PC-3 (cell line): Measurements from ENCODE around the gene RASSF4. TPM values are rescaled to one million over a fixed set of nuclear protein-coding genes. Genes with fewer than 3 reads are reported as not detected.
A peak's percentile ranks its signal among the peaks of the same experiment; 100 is the strongest.

ENCODE experiments used
- ATAC-seq: fragments of 200-7000 bp; cut with Tn5 transposase; 2 replicates; pipeline ENCODE4 v1.9.1; 2020; ENCODE audit warnings: mild to moderate bottlenecking, moderate library complexity
- BruUV-seq: library from RNA; stranded (reverse); fragments of 400-500 nt; replicated peaks from 2 replicates; lab custom pipeline; 2021; lab: Mats Ljungman, UMichigan
- CTCF ChIA-PET: fragments of 300-600 bp; sonication (Branson Sonifier 250); formaldehyde crosslinking; loops from one replicate; lab custom pipeline; 2022; ENCODE audit warnings: antibody characterized with exemption; lab: Charles Lee
- POLR2A ChIA-PET: fragments of 300-600 bp; sonication (Branson Sonifier 250); formaldehyde crosslinking; loops from one replicate; lab custom pipeline; 2022; ENCODE audit warnings: antibody characterized with exemption; ENCODE audit not compliant: unreplicated experiment; lab: Charles Lee
- DNase-seq: peaks from one replicate; pipeline ENCODE4 v3.0.0-alpha.2; 2015
- H2AFZ ChIP-seq: fragments of 300-600 bp; sonication (generic); 2 replicates; pipeline ENCODE4 v1.6.0; 2016; ENCODE audit warnings: antibody characterized with exemption, low read length
- H3F3A ChIP-seq: fragments of 300-600 bp; sonication (generic); one replicate; pipeline ENCODE4 v1.6.0; 2017; ENCODE audit warnings: antibody characterized with exemption, low read length, control low read depth, mild to moderate bottlenecking; ENCODE audit not compliant: unreplicated experiment
- H3K27ac ChIP-seq: fragments of 300-600 bp; sonication (generic); 2 replicates; pipeline ENCODE4 v1.5.1; 2016; ENCODE audit warnings: mild to moderate bottlenecking, low read length
- H3K27me3 ChIP-seq: fragments of 300-600 bp; sonication (generic); 2 replicates; pipeline ENCODE4 v1.6.1; 2016; ENCODE audit warnings: low read length, mixed read lengths
- H3K36me3 ChIP-seq: fragments of 300-600 bp; sonication (generic); 2 replicates; pipeline ENCODE4 v1.6.1; 2016; ENCODE audit warnings: low read depth, mixed run types, low read length, mixed read lengths
- H3K4me1 ChIP-seq: fragments of 300-600 bp; sonication (generic); 2 replicates; pipeline ENCODE4 v1.5.1; 2016; ENCODE audit warnings: low read length; ENCODE audit not compliant: insufficient read depth
- H3K4me2 ChIP-seq: fragments of 300-600 bp; sonication (generic); 2 replicates; pipeline ENCODE4 v1.6.0; 2016; ENCODE audit warnings: low read length
- H3K4me3 ChIP-seq: fragments of 300-600 bp; sonication (generic); 2 replicates; pipeline ENCODE4 v1.5.1; 2016; ENCODE audit warnings: mild to moderate bottlenecking, low read length, mixed read lengths
- H3K79me2 ChIP-seq: fragments of 300-600 bp; sonication (generic); 2 replicates; pipeline ENCODE4 v1.6.1; 2017; ENCODE audit warnings: low read length, mixed read lengths
- H3K9ac ChIP-seq: fragments of 300-600 bp; sonication (generic); 2 replicates; pipeline ENCODE4 v1.6.0; 2016; ENCODE audit warnings: mild to moderate bottlenecking, low read length
- H3K9me2 ChIP-seq: fragments of 300-600 bp; sonication (generic); replicated peaks from 2 replicates; pipeline ENCODE4 v1.6.1; 2016; ENCODE audit warnings: mixed run types, low read length, mixed read lengths
- H3K9me3 ChIP-seq: fragments of 300-600 bp; sonication (generic); 2 replicates; pipeline ENCODE4 v1.6.1; 2016; ENCODE audit warnings: low read length, mixed read lengths
- H4K20me1 ChIP-seq: fragments of 300-600 bp; sonication (generic); 2 replicates; pipeline ENCODE4 v1.6.1; 2016; ENCODE audit warnings: low read length, mixed read lengths
- EZH2 ChIP-seq: fragments of 300-600 bp; sonication (generic); IDR thresholded peaks from one replicate; pipeline ENCODE4 v1.6.1; 2017; ENCODE audit warnings: antibody characterized with exemption, mild to moderate bottlenecking, low read length; ENCODE audit not compliant: unreplicated experiment
- EZH2phosphoT487 ChIP-seq: fragments of 300-600 bp; sonication (generic); IDR thresholded peaks from 2 replicates; pipeline ENCODE4 v1.6.1; 2018; ENCODE audit warnings: mild to moderate bottlenecking, antibody characterized with exemption, low read length, borderline replicate concordance
- intact Hi-C: fragments of 100-400 bp; cut with micrococcal nuclease; formaldehyde crosslinking; loops from 2 replicates; pipeline ENCODE4 v1.9.0; 2023
- total RNA-seq: library from RNA; depleted of rRNA; stranded (reverse); fragments of >200 nt; gene quantifications from 2 replicates; pipeline ENCODE4 v1.2.3, GENCODE V29; 2014
- TF ChIP-seq, protein P1 (sequence below): fragments of 300-600 bp; sonication (generic); conservative IDR thresholded peaks from 2 replicates; pipeline ENCODE4 v1.5.1; 2017; ENCODE audit warnings: antibody characterized with exemption, low read depth, mild to moderate bottlenecking, low read length

RASSF4 gene
- total RNA-seq, 1 experiment from 2014 or later, result 8.7 TPM

- Histone ChIP-seq H2AFZ (peak overlapping the region; percentile 51; the same call in 1 of the 2 replicates), H3F3A (peaks cover 5% of the 10 kb centered on the region), H3K36me3 (no peaks in the 10 kb centered on the region), H3K4me2 (peak overlapping the region; percentile 79), H3K9ac (peak overlapping the region; percentile 83; the same call in 1 of the 2 replicates), H3K4me1 (peaks cover 74% of the 10 kb centered on the region), H3K27ac (peak overlapping the region; percentile 98), H3K9me2 (no peaks in the 10 kb centered on the region), H3K9me3 (no peaks in the 10 kb centered on the region), H3K27me3 (no peaks in the 10 kb centered on the region), H3K4me3 (no peak overlapping the region), H4K20me1 (no peaks in the 10 kb centered on the region), H3K79me2 (0 out of 2 replicates have a peak, but pooled peaks cover 19% of the 10 kb centered on the region)
- POLR2A ChIA-PET, result interaction anchor here (0.6 to 1.7 kb wide), 3 partner anchors 20 to 1265 kb away, joined by 3 to 7 read pairs (median 5); no protein-coding TSS in a partner anchor
- CTCF ChIA-PET, result no interaction called here
- intact Hi-C loops, result loop anchor here (2.0 kb wide), 1 partner anchor 29 kb away; no protein-coding TSS in a partner anchor
- BruUV-seq, result no TSS peak
- no peak for TF ChIP-seq EZH2phosphoT487
- TF ChIP-seq, protein P1, sequence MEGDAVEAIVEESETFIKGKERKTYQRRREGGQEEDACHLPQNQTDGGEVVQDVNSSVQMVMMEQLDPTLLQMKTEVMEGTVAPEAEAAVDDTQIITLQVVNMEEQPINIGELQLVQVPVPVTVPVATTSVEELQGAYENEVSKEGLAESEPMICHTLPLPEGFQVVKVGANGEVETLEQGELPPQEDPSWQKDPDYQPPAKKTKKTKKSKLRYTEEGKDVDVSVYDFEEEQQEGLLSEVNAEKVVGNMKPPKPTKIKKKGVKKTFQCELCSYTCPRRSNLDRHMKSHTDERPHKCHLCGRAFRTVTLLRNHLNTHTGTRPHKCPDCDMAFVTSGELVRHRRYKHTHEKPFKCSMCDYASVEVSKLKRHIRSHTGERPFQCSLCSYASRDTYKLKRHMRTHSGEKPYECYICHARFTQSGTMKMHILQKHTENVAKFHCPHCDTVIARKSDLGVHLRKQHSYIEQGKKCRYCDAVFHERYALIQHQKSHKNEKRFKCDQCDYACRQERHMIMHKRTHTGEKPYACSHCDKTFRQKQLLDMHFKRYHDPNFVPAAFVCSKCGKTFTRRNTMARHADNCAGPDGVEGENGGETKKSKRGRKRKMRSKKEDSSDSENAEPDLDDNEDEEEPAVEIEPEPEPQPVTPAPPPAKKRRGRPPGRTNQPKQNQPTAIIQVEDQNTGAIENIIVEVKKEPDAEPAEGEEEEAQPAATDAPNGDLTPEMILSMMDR, result no peak
- no peak for TF ChIP-seq EZH2
- ATAC-seq, result no peak
- no peak for DNase-seq
These were observed 19.9 kb downstream of the RASSF4 start for GRCh38 chr10:44979281-44980191.

DNA sequence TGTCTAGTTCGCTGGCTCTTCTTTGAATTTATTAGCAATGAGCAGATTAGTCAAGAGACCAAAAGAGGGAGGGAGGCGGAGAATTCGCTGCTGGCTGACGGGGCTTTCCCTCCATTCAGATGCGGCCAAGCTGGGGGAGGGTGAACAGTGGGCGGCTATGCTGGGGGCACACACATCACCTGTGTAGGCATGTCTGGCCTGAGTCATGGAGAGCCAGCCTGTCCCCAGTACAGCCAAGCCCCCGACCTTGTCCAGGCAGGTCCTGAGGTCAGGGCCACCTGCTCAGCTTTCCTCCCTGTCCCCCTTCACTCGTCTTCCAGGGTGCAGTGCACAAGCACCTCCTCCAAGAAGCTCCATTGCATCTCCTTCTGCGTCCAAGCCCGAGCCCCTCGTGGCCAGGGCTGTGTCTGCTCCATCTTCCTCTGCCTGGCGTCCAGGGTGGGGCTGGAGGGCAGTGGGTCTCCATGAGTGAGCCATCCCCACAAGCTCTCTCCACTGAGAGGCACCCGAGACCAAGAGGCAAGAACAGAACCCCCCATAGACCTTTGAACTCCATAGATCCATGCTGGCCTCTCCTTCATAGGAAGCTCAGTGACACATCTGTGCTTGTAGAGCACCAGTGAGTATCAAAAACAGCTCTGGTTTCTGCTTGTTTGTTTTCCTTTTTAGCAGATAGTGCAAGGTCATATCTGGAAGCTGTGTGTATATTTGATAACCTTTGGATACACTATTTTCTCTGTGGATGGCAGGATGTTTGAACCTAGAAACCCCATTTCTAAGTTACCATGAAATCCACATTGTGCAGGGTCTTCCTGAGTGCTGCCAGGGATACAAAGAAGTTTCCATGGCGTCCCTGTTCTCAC lies 20.9 kb downstream of the RASSF4 start:
- ChIA-PET CTCF (interaction anchor here (0.5 kb wide), 1 partner anchor 23 kb away, joined by 3 read pairs; no protein-coding TSS in a partner anchor), POLR2A (interaction anchor here (0.6 to 1.5 kb wide), 3 partner anchors 14 to 341 kb away, joined by 5 to 8 read pairs (median 7); partner anchors contain the start of gene ZNF22)
- BruUV-seq, result no TSS peak
- H3K36me3 ChIP-seq, result no peaks in the 10 kb centered on the region
- H3K4me3 ChIP-seq, result peak overlapping the region; percentile 16; the same call in 1 of the 2 replicates
- no peaks in the 10 kb centered on the region for H4K20me1 ChIP-seq
- intact Hi-C loops, result no loop called here
- H3K27ac ChIP-seq, result peak overlapping the region; percentile 98
- peak overlapping the region; percentile 77 for H3K4me2 ChIP-seq
- H3K79me2 ChIP-seq, result 0 out of 2 replicates have a peak, but pooled peaks cover 19% of the 10 kb centered on the region
- no peak for DNase-seq
- ATAC-seq, result no peak
- H3K9me3 ChIP-seq, result no peaks in the 10 kb centered on the region
- TF ChIP-seq EZH2phosphoT487, result no peak
- TF ChIP-seq, protein P1, result no peak
- no peak for TF ChIP-seq EZH2
- peak overlapping the region; percentile 60 for H2AFZ ChIP-seq
- H3K4me1 ChIP-seq, result peaks cover 67% of the 10 kb centered on the region
- H3K9me2 ChIP-seq, result no peaks in the 10 kb centered on the region
- H3K9ac ChIP-seq, result peak overlapping the region; percentile 83
- H3K27me3 ChIP-seq, result no peaks in the 10 kb centered on the region
- peaks cover 5% of the 10 kb centered on the region for H3F3A ChIP-seq
